ENCODE results near the gene OR2A14.
"Not testable (repeated sequence)": the region's sequence is repeated elsewhere in the genome, so short reads cannot be mapped to it uniquely, and the experiment has no call there.

Gene OR2A14

DNA sequence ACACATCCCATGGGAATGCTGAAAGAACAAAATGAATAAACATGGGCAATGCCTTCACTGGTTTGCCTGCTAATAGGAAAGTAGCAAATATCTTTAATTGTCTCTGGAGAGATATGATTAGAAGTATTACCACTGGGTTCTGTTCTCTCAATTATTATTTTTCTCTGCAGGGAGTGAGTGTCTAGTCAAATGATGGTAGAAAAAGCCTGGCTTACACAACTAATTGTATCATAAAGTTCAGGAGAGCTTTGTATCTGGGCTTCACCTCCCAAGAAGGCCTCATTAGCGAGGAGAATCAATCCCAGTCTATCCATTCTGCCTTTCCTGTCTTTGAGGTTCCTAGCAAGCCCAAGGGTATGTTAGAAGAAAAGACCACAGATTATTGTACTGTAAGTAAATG lies at the start of gene OR2A14:
OR2A14 (plus strand) TSS at position 301 of the 400 bp plus-strand sequence. CDS start 5,937 bp downstream, outside the sequence.
- no peak for DNase-seq (ENCODE audit: low read depth)

- no peak for DNase-seq (ENCODE audit: low read depth)
These were observed 48.6 kb upstream of the OR2A14 start for GRCh38 chr7:144074374-144074773.

- DNase-seq (ENCODE audit: low read depth) = no peak
These were observed 37.0 kb upstream of the OR2A14 start, which contains the start of gene OR2A12 for GRCh38 chr7:144085978-144086377. Gene OR2A12 (plus strand): TSS chr7:144086278. CDS start chr7:144095108, 8,830 bp downstream.

GRCh38 chr7:144086730-144087129 lies 36.2 kb upstream of the OR2A14 start:
- no peak for DNase-seq (ENCODE audit: low read depth)

DNA sequence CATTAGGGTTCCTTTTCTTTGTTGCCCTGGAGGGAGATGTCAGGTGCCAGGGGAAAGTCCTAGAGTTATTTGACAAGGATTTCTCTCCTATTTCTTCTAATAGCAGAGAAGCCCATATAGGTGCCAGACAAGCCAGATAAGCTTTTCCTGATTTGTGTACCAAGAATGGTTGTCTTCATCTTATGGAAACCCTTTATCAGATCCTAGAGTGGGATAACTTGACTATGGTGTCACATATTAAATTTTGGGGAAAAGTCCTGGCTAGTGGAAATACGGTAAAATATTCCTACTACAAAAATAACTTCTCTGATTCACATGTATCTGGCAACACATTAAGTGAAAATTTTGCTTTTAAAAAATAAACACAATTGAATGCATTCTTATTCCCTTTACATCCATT lies 35.7 kb upstream of the OR2A14 start:
- no peak for DNase-seq (ENCODE audit: low read depth)

DNA sequence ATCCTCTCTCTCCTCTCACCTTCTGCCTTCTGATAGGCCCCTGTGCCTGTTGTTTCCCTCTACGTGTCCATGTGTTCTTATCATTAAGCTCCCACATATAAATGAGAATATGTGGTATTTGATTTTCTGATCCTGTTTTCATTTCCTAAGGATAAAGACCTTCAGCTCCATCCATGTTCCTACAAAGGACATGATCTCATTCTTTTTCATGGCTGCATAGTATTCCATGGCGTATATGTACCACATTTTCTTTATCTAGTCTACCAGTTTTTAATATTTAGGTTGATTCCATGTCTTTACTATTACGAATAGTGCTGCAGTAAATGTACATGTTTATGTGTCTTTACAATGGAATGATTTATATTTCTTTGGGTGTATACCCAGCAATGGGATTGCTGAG lies 32.3 kb upstream of the OR2A14 start:
- DNase-seq (ENCODE audit: low read depth) = no peak

GRCh38 chr7:144098776-144099175 lies 24.2 kb upstream of the OR2A14 start:
- no peak for DNase-seq (ENCODE audit: low read depth)

DNA sequence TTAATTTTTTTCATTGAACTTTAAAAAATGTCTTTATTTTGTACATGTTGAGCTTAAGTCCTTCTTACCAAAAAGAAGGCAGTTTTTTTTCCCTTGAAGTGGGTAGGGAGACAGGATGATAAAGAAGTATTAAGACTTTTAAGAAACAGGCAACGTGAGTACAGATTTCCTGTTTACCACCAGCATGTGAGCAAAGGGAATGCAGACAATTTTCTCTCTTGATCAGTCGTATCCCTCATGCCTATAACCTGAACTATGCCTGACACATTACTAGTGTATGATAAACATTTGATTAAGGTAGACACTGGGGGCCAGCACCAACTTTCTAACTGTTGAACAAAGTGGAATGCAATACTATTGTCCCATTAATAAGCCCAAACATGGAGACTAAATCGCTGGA lies 22.4 kb upstream of the OR2A14 start:
- no peak for DNase-seq (ENCODE audit: low read depth)

DNA sequence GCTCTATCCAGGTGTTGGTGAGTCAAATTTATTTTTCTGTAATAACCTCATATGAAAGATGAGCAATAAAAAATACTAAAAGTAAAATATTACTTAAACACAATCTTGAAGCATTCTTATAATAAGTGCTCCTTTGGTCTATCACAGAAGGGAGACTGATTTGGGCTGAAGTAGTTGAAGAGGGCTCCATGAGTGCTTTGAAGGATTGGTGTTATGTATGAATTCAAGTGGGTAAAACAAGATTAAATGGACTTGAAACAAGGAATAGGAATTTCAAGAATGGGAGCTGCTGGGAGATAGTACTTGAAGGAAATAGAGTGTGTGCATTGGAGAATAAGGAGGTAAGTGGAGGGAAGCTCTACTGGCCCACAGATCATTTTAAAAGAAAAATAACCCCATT lies 20.9 kb upstream of the OR2A14 start:
- no peak for DNase-seq (ENCODE audit: low read depth)

GRCh38 chr7:144105211-144105610 lies 17.8 kb upstream of the OR2A14 start:
- DNase-seq (ENCODE audit: low read depth) = no peak

DNA sequence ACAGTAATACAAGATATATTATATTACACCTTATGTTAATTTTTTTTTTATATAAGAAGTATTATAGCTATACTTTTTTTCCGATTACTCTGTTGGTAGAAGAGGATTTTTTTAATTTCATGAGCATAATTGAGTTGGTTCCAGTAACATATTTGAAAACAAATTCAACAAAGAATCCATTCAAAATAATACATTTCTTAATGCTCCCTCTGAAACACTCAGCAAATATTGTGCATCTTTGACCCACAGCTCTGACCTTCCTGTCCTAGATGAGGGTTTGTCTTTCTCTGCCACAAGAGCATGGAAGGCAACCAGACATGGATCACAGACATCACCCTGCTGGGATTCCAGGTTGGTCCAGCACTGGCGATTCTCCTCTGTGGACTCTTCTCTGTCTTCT lies 13.7 kb upstream of the OR2A14 start, which contains the start of gene OR2A2:
OR2A2 (plus strand) TSS at position 301 of the 400 bp plus-strand sequence; CDS start at position 301, 0 bp downstream.
- no peak for DNase-seq (ENCODE audit: low read depth)

DNA sequence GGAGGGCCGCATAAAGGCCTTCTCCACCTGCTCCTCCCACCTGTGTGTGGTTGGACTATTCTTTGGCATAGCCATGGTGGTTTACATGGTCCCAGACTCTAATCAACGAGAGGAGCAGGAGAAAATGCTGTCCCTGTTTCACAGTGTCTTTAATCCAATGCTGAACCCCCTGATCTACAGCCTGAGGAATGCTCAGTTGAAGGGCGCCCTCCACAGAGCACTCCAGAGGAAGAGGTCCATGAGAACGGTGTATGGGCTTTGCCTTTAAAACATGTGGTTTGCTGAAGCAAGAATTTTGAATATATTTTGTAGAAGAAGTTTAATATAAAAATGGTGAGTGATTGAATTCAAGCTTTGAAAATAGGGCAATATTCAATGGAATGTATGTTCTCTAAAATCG lies 12.7 kb upstream of the OR2A14 start:
- no peak for DNase-seq (ENCODE audit: low read depth)

DNA sequence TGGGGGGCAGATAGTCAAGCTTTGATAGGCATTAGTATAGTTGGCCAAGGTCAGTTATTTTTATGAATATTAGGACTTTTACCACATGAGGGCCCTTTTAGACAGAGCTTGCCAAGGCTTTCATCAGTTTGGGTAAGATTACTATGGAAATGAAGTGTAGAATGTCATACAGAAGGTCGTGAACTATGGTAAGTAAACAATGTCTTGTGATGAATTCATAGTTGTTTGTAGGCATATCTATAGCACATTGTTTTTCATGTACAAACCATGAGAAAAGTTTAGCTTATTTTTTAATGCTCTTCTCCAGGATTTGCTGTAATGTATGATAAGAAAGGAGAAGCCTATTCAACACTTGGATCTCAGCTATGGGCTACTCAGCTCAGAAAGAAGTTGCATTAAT lies 9.3 kb upstream of the OR2A14 start:
- DNase-seq (ENCODE audit: low read depth) = no peak

GRCh38 chr7:144118341-144118740 lies 4.6 kb upstream of the OR2A14 start:
- DNase-seq (ENCODE audit: low read depth) = no peak

- peak; percentile 67 for DNase-seq (ENCODE audit: low read depth)
These were observed 4.8 kb downstream of the OR2A14 start for GRCh38 chr7:144127714-144128334.

DNA sequence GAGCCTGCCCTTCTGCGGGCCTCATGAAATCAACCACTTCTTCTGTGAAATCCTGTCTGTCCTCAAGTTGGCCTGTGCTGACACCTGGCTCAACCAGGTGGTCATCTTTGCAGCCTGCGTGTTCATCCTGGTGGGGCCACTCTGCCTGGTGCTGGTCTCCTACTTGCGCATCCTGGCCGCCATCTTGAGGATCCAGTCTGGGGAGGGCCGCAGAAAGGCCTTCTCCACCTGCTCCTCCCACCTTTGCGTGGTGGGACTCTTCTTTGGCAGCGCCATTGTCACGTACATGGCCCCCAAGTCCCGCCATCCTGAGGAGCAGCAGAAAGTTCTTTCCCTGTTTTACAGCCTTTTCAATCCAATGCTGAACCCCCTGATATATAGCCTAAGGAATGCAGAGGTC lies 6.6 kb downstream of the OR2A14 start:
- DNase-seq (ENCODE audit: low read depth) = not testable (repeated sequence)

- DNase-seq (ENCODE audit: low read depth) = no peak
These were observed 7.8 kb downstream of the OR2A14 start for GRCh38 chr7:144130730-144131129.

- no peak for DNase-seq (ENCODE audit: low read depth)
These were observed 9.3 kb downstream of the OR2A14 start for GRCh38 chr7:144132262-144132661.

DNA sequence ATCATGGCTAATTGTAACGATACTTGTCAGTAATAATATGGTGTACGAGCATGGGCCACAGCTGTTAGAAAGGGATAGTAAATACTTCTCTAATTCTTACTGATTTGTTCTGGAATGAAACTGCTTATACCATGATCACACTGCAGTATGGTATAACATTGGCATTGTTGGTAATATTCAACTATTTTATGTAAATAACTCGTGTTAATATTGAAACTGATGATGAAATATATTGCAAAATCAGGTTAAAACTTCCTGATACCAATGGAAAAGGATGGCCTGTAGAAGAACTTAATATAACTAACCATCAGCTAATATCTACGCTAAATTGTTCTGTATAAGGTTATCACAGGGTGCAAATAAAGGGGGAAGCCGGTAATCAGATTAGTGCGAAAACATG lies 10.3 kb downstream of the OR2A14 start:
- no peak for DNase-seq (ENCODE audit: low read depth)

GRCh38 chr7:144134116-144134515 lies 11.1 kb downstream of the OR2A14 start:
- no peak for DNase-seq (ENCODE audit: low read depth)

- no peak for DNase-seq (ENCODE audit: low read depth)
These were observed 14.5 kb downstream of the OR2A14 start for GRCh38 chr7:144137501-144137900.

GRCh38 chr7:144142187-144142586 lies 19.2 kb downstream of the OR2A14 start:
- no peak for DNase-seq (ENCODE audit: low read depth)

- DNase-seq (ENCODE audit: low read depth) = no peak
These were observed 21.4 kb downstream of the OR2A14 start for GRCh38 chr7:144144426-144144825.

DNA sequence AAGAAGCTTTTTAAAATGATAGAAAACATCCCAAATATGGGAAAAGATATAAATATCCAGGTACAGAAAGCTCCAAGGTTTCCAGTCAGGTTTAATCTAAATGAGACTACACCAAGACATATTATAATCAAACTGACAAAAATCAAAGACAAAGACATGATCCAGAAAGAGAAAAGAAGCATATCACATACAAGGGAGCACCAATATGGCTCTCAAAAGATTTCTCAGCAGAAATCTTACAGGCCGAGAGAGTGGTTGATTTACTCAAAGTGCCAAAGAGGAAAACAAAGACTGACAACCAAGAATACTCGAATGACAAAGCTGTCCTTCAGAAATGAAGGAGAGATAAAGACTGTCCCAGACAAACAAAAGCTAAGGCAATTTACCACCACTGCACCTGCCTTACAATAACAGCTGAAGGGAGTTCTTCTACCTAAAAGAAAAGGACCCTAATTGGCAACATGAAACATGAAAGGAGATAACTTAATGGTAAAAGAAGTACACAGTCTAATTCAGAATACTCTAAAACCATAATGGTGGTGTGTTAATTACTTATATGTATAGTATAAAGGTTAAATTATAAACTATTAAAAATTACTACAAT lies 25.4 kb downstream of the OR2A14 start:
- DNase-seq (ENCODE audit: low read depth) = no peak

Data from ELR (cell line).